AG04449 (cell line): Measurements from ENCODE around the gene DYNLT4.
A peak's percentile ranks its signal among the peaks of the same experiment; 100 is the strongest.

Experiments
- CTCF ChIA-PET: fragments of 350-600 bp; formaldehyde crosslinking; extraction: SDS; loops from one replicate; lab custom pipeline; 2021; ENCODE audit warnings: antibody characterized with exemption; lab: Yijun Ruan, JAX
- POLR2A ChIA-PET: fragments of 400-600, 350-600 bp; formaldehyde crosslinking; extraction: SDS; loops from one replicate; lab custom pipeline; 2020; ENCODE audit warnings: antibody characterized with exemption, inconsistent platforms; lab: Yijun Ruan, JAX
- DNase-seq: peaks from one replicate; pipeline ENCODE4 v3.0.0-alpha.2; 2010; ENCODE audit warnings: low read depth, low spot score
- H3K4me3 ChIP-seq: 2 replicates; pipeline ENCODE4 v1.5.1; 2011; ENCODE audit warnings: low read depth, mild to moderate bottlenecking, control low read depth, low read length
- TF ChIP-seq, protein P1 (sequence below): IDR thresholded peaks from one replicate; pipeline ENCODE4 v1.5.1; 2011; ENCODE audit warnings: mild to moderate bottlenecking, moderate library complexity, low read length, control low read depth, inconsistent platforms; ENCODE audit not compliant: insufficient read depth; ENCODE audit errors: missing control alignments

DYNLT4 gene, protein sequence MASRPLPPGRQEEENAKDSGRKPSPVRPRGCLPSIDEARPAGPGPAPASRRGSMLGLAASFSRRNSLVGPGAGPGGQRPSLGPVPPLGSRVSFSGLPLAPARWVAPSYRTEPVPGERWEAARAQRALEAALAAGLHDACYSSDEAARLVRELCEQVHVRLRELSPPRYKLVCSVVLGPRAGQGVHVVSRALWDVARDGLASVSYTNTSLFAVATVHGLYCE

DNA sequence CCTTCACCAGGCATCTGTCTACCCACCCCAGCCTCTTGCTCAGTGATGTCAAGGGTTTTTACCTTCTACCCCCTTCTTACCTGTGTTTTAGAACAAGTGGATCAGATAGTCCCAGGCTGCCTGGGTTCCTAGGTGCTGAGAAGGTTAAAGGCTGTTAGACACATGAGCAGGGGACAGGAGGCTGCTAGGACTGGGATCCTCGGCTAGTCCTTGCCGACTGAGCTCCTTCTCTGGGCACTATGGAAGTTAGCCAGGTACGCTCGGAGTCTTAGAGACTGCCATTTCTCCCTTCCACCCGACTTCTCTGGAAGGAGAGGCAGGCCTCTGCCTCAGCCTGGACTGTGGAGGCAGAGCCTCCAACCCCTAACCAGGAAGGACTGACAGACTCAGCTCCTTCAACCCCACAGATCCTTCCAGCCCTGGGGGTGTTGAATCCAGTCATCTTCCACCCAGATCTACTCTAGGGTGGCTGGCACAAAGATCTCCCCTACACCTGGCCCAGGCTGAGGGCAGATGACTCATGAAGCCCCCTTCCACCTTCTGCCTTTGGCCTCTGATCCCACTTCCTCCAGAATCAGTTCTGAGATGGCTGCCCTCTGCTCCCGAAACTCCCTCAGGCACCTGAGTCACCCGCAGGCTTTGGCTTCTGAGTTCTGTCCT lies at the start of gene DYNLT4:
Gene DYNLT4 (minus strand): TSS at position 648 of the 660 bp plus-strand sequence. CDS start 683 bp downstream, outside the sequence.
- no peak for DNase-seq
- peak within 1 kb of the TSS; percentile 33 for H3K4me3 ChIP-seq
- CTCF ChIA-PET: interaction anchor here (1.0 to 1.6 kb wide), 2 partner anchors 9 to 13 kb away, joined by 3 to 5 read pairs; no protein-coding TSS in a partner anchor
- POLR2A ChIA-PET: interaction anchor here (1.1 to 4.9 kb wide), 4 partner anchors 12 to 76 kb away, joined by 4 to 63 read pairs (median 10); partner anchors contain the start of gene RPS8
- TF ChIP-seq, protein P1, sequence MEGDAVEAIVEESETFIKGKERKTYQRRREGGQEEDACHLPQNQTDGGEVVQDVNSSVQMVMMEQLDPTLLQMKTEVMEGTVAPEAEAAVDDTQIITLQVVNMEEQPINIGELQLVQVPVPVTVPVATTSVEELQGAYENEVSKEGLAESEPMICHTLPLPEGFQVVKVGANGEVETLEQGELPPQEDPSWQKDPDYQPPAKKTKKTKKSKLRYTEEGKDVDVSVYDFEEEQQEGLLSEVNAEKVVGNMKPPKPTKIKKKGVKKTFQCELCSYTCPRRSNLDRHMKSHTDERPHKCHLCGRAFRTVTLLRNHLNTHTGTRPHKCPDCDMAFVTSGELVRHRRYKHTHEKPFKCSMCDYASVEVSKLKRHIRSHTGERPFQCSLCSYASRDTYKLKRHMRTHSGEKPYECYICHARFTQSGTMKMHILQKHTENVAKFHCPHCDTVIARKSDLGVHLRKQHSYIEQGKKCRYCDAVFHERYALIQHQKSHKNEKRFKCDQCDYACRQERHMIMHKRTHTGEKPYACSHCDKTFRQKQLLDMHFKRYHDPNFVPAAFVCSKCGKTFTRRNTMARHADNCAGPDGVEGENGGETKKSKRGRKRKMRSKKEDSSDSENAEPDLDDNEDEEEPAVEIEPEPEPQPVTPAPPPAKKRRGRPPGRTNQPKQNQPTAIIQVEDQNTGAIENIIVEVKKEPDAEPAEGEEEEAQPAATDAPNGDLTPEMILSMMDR: no peak

DNA sequence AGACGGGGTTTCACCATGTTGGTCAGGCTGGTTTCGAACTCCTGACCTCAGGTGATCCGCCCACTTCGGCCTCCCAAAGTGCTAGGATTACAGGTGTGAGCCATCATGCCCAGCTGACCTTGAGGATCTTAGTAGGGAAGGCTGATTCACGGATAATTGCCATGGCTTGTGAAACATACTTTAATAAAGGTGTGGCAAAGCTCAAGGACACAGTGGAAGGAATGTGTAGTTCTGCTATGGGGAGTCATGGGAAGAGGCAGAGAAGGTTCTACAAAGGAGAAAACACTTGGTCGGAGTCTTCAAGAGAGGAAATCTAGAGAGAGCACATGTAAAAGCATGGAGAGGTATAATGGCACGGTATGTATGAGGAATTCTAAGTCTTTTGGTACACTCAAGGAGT lies 48.6 kb upstream of the DYNLT4 start:
- ChIA-PET POLR2A (no interaction called here), CTCF (no interaction called here)
- TF ChIP-seq, protein P1: no peak
- H3K4me3 ChIP-seq: no peak overlapping the region
- no peak for DNase-seq

DNA sequence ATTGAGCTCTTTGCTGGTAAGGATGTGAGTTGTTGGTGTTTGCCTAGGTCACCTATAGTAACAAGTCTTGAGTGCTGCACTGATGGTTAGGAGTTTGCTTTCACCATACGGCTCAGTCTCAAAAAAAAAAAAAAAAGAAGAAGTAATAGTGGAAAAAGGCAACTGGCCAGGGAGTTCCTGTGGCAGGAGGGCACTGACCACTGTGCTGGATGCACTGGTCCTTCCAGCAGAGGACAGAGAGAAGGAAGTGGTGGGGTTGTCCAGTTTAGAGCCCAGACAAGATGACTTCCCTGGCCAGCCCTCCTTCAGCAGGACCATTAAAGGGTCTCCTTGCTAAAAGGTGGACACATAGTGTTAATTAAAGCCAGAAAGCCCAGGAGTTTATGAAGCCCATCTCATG lies 47.8 kb upstream of the DYNLT4 start:
- H3K4me3 ChIP-seq: no peak overlapping the region
- ChIA-PET CTCF (no interaction called here), POLR2A (no interaction called here)
- no peak for DNase-seq
- TF ChIP-seq, protein P1: no peak

DNA sequence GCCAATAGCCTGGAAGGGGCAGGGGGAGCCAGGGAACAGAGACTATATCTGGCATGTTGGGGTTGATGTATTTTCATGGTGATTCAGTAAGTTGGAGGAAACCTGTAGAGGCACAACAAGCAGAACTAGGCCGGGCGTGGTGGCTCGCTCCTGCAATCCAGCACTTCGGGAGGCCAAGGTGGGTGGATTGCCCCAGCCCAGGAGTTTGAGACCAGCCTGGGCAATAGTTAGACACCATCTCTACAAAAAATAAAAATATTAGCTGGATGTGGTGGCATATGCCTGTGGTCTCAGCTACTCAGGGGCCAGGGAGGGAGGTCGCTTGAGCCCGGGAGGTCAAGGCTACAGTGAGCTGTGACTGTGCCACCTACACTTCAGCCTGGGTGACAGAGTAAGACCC lies 46.0 kb upstream of the DYNLT4 start:
- DNase-seq: no peak
- ChIA-PET POLR2A (interaction anchor here (0.9 kb wide), 1 partner anchor 13 kb away, joined by 4 read pairs; no protein-coding TSS in a partner anchor), CTCF (interaction anchor here (0.7 to 1.1 kb wide), 3 partner anchors 9 to 165 kb away, joined by 3 read pairs; no protein-coding TSS in a partner anchor)
- TF ChIP-seq, protein P1: no peak
- H3K4me3 ChIP-seq: no peak overlapping the region

DNA sequence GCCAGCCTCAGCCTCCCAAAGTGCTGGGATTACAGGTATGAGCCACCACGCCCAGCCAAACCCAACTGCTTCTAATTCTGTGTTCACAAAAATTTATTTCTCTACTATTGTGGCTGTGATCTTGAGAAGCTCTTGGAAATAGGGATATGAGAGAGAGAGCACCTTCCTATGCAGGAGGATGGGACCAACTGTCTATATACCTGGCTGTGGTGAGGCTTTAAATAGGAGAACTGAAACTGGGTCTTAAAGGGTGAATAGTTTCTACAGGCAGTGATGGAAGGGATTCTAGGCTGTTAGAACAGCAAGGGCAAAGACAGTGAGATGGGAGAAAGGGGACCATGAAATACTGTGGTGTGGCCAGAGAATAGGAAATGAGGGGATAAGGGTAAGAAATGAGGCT lies 44.2 kb upstream of the DYNLT4 start:
- CTCF ChIA-PET: no interaction called here
- POLR2A ChIA-PET: no interaction called here
- H3K4me3 ChIP-seq: no peak overlapping the region
- DNase-seq: no peak
- TF ChIP-seq, protein P1: no peak

DNA sequence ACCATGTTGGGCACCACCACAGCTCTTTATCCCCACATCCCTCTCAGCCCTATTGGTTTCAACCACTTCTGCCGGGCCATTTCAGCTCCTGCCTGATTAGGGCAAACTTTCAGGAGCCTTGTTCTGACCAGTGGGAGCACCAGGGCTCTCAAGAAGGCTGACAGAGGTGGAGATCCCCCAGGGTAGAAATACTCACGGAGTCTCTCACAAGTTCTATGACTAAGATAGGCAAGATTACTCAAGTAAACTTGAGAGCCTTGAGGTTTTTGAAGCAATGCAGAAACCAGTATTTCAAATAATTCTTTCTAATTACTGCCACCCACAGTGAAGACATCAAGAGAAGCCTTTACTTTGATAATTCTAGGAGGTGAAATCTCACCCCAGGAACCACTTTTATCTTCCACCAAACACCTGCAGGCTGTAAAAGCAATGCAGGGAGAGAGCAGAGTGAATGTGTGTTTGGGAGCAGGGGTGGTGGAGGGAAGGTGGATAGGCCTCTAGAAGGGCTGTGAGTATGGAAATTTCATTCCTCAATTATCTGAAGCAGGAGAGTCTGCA lies 42.5 kb upstream of the DYNLT4 start:
- ChIA-PET POLR2A (no interaction called here), CTCF (no interaction called here)
- no peak for DNase-seq
- H3K4me3 ChIP-seq: no peak overlapping the region
- TF ChIP-seq, protein P1: no peak
